Loucy (cell line): ENCODE results near the gene PLXNA4.

Experiments used
- H2AFZ ChIP-seq: fragments of 200-600 bp; sonication (generic); 2 replicates; pipeline ENCODE4 v1.6.0; 2016; ENCODE audit warnings: antibody characterized with exemption, mild to moderate bottlenecking, low read length, moderate library complexity
- H3F3A ChIP-seq: fragments of 200-600 bp; 2 replicates; pipeline ENCODE4 v1.6.0; 2016; ENCODE audit warnings: antibody characterized with exemption, low read depth, mild to moderate bottlenecking
- H3K27me3 ChIP-seq: fragments of 200-600 bp; sonication (generic); 2 replicates; pipeline ENCODE4 v1.6.1; 2014; ENCODE audit warnings: low read length, mild to moderate bottlenecking; ENCODE audit not compliant: insufficient read depth, poor library complexity, severe bottlenecking
- H3K36me3 ChIP-seq: fragments of 200-600 bp; sonication (generic); 2 replicates; pipeline ENCODE4 v1.6.1; 2016; ENCODE audit warnings: low read length; ENCODE audit not compliant: insufficient read depth
- H3K4me1 ChIP-seq: fragments of 200-600 bp; sonication (generic); 2 replicates; pipeline ENCODE4 v1.5.1; 2014; ENCODE audit warnings: low read length, mild to moderate bottlenecking; ENCODE audit not compliant: insufficient read depth, poor library complexity, severe bottlenecking
- H3K4me2 ChIP-seq: fragments of 200-600 bp; sonication (generic); 2 replicates; pipeline ENCODE4 v1.6.0; 2014; ENCODE audit warnings: antibody characterized with exemption, low read length, low read depth, mild to moderate bottlenecking; ENCODE audit not compliant: poor library complexity, severe bottlenecking
- H3K4me3 ChIP-seq: fragments of 200-600 bp; sonication (generic); 2 replicates; pipeline ENCODE4 v1.5.1; 2014; ENCODE audit warnings: low read length, mild to moderate bottlenecking, mixed read lengths; ENCODE audit not compliant: poor library complexity, severe bottlenecking
- H3K79me2 ChIP-seq: fragments of 200-600 bp; sonication (generic); 2 replicates; pipeline ENCODE4 v1.6.1; 2014; ENCODE audit warnings: low read length; ENCODE audit not compliant: insufficient read depth
- H3K9ac ChIP-seq: fragments of 200-600 bp; sonication (generic); 2 replicates; pipeline ENCODE4 v1.6.0; 2014; ENCODE audit warnings: mild to moderate bottlenecking, low read depth, low read length, moderate library complexity; ENCODE audit not compliant: poor library complexity, severe bottlenecking
- H3K9me2 ChIP-seq: fragments of 200-600 bp; sonication (generic); replicated peaks from 2 replicates; pipeline ENCODE4 v1.6.1; 2016; ENCODE audit warnings: low read depth, low read length, mixed read lengths
- H3K9me3 ChIP-seq: fragments of 200-600 bp; sonication (generic); 2 replicates; pipeline ENCODE4 v1.6.1; 2014; ENCODE audit warnings: mild to moderate bottlenecking, antibody characterized with exemption, low read length, low read depth; ENCODE audit not compliant: insufficient read depth
- H4K20me1 ChIP-seq: fragments of 200-600 bp; sonication (generic); 2 replicates; pipeline ENCODE4 v1.6.0; 2014; ENCODE audit warnings: antibody characterized with exemption, low read length, mild to moderate bottlenecking; ENCODE audit not compliant: insufficient read depth, poor library complexity, severe bottlenecking
- CTCF ChIP-seq: fragments of 200-600 bp; sonication (generic); conservative IDR thresholded peaks from 2 replicates; pipeline ENCODE4 v1.5.1; 2014; ENCODE audit warnings: mild to moderate bottlenecking, antibody characterized with exemption, low read length
- EZH2phosphoT487 ChIP-seq: fragments of 200-600 bp; IDR thresholded peaks from 2 replicates; pipeline ENCODE4 v1.6.1; 2018; ENCODE audit warnings: antibody characterized with exemption, mild to moderate bottlenecking, moderate library complexity, borderline replicate concordance

The PLXNA4 gene

DNA sequence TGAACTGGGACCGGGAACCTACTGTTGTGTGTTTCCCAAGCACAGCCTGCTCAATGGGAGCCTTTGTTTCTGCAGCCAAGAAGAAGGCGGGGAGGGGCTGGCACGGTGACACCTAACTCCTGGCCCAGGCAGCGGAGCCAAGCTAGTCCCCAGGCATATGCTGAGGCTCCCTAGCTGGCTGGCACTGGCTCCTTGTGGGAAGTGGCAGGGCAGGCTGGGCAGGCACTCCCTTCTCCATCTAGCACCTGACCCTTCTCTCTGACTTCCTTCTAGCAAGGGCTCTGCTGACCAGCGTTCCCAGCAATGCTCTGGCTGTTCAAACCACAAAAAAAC is 325.0 kb downstream of the PLXNA4 start:
- no peaks in the 10 kb centered on the region for H3K79me2 ChIP-seq
- H3F3A ChIP-seq, result no peaks in the 10 kb centered on the region
- H2AFZ ChIP-seq, result no peak overlapping the region
- no peaks in the 10 kb centered on the region for H3K4me1 ChIP-seq
- H3K36me3 ChIP-seq, result no peaks in the 10 kb centered on the region
- H3K4me2 ChIP-seq, result no peak overlapping the region
- no peaks in the 10 kb centered on the region for H3K9me3 ChIP-seq
- H3K27me3 ChIP-seq, result no peaks in the 10 kb centered on the region
- no peak overlapping the region for H3K9ac ChIP-seq
- no peak overlapping the region for H3K4me3 ChIP-seq
- no peaks in the 10 kb centered on the region for H3K9me2 ChIP-seq
- TF ChIP-seq EZH2phosphoT487, result no peak
- TF ChIP-seq CTCF, result no peak
- H4K20me1 ChIP-seq, result no peaks in the 10 kb centered on the region

GRCh38 chr7:132250480-132251326 is 325.6 kb downstream of the PLXNA4 start:
- Histone ChIP-seq H3K4me3 (no peak overlapping the region), H2AFZ (no peak overlapping the region)

GRCh38 chr7:132249256-132249971 is 326.9 kb downstream of the PLXNA4 start:
- Histone ChIP-seq H3K9me3 (no peaks in the 10 kb centered on the region), H3K9ac (no peak overlapping the region), H3K4me3 (no peak overlapping the region), H3K79me2 (no peaks in the 10 kb centered on the region), H3K36me3 (no peaks in the 10 kb centered on the region), H3K4me2 (no peak overlapping the region), H4K20me1 (no peaks in the 10 kb centered on the region), H3K4me1 (no peaks in the 10 kb centered on the region), H3K9me2 (no peaks in the 10 kb centered on the region), H3K27me3 (no peaks in the 10 kb centered on the region), H2AFZ (no peak overlapping the region), H3F3A (no peaks in the 10 kb centered on the region)
- TF ChIP-seq CTCF, result peak; percentile 49
- TF ChIP-seq EZH2phosphoT487, result no peak

More at GRCh38 chr7:132250480-132251326, 325.6 kb downstream of the PLXNA4 start:
- no peaks in the 10 kb centered on the region for H3K36me3 ChIP-seq
- no peaks in the 10 kb centered on the region for H3K79me2 ChIP-seq
- no peaks in the 10 kb centered on the region for H3K27me3 ChIP-seq
- H3K9me3 ChIP-seq, result no peaks in the 10 kb centered on the region
- no peak for TF ChIP-seq CTCF
- TF ChIP-seq EZH2phosphoT487, result no peak
- no peaks in the 10 kb centered on the region for H4K20me1 ChIP-seq
- no peaks in the 10 kb centered on the region for H3K4me1 ChIP-seq
- no peak overlapping the region for H3K9ac ChIP-seq
- no peaks in the 10 kb centered on the region for H3F3A ChIP-seq
- H3K9me2 ChIP-seq, result no peaks in the 10 kb centered on the region
- no peak overlapping the region for H3K4me2 ChIP-seq
